Measurements from ENCODE around the gene ZIC4. TPM values are rescaled to one million over a fixed set of nuclear protein-coding genes. Genes with fewer than 3 reads are reported as not detected.

The ZIC4 gene
- total and polyA plus RNA-seq, 2 of the 8 experiments (the other 6 are each of a cell fraction or from before 2014, with no cell fraction given) = 0.03 to 0.13 TPM

- peak; percentile 88 for TF ChIP-seq RNF2 (IDR thresholded peaks at IDR 0.05; ENCODE audit: borderline replicate concordance, low read depth, low read length, missing control alignments, poor library complexity, severe bottlenecking)
- TF ChIP-seq CTCF (IDR thresholded peaks at IDR 0.05; ENCODE audit: control extremely low read depth in 1 of 3, insufficient read depth in 1 of 3, low read depth in 1 of 3, low read length in 3 of 3) = no peak
- no peak for TF ChIP-seq SIN3A (conservative IDR thresholded peaks at IDR 0.05 in 1 of 2, IDR thresholded peaks at IDR 0.05 in 1 of 2; ENCODE audit: low read depth in 1 of 2, low read length in 2 of 2)
- TF ChIP-seq RXRA (IDR thresholded peaks at IDR 0.05; ENCODE audit: insufficient read depth, low read depth, low read length) = no peak
- TF ChIP-seq JUND (IDR thresholded peaks at IDR 0.05; ENCODE audit: low read length) = no peak
- TF ChIP-seq HDAC6 (IDR thresholded peaks at IDR 0.05; ENCODE audit: low read depth, low read length) = no peak
- TF ChIP-seq CBX5 (IDR thresholded peaks at IDR 0.05; ENCODE audit: low read depth, low read length) = no peak
- TF ChIP-seq USF2 (IDR thresholded peaks at IDR 0.05; ENCODE audit: low read length) = no peak
- no peak for TF ChIP-seq CHD2 (IDR thresholded peaks at IDR 0.05; ENCODE audit: low read length)
- TF ChIP-seq POLR2A (IDR thresholded peaks at IDR 0.05; ENCODE audit: control extremely low read depth in 1 of 2, low read depth in 2 of 2, low read length in 2 of 2) = no peak
- TF ChIP-seq BRCA1 (IDR thresholded peaks at IDR 0.05; ENCODE audit: low read depth, low read length) = no peak
- no peak for TF ChIP-seq RFX5 (IDR thresholded peaks at IDR 0.05; ENCODE audit: borderline replicate concordance, low read depth, low read length)
- peak; percentile 91 for TF ChIP-seq EZH2 (IDR thresholded peaks at IDR 0.05; ENCODE audit: low read depth, low read length, severe bottlenecking)
- TF ChIP-seq EGR1 (IDR thresholded peaks at IDR 0.05; ENCODE audit: borderline replicate concordance, low read depth, low read length) = no peak
- no peak for TF ChIP-seq TEAD4 (IDR thresholded peaks at IDR 0.05; ENCODE audit: low read depth, low read length)
- TF ChIP-seq FOSL1 (IDR thresholded peaks at IDR 0.05; ENCODE audit: insufficient read depth, low read depth, low read length) = no peak
- no peak for TF ChIP-seq GTF2F1 (IDR thresholded peaks at IDR 0.05; ENCODE audit: borderline replicate concordance, low read depth, low read length)
- TF ChIP-seq POU5F1 (IDR thresholded peaks at IDR 0.05; ENCODE audit: low read depth, low read length) = no peak
- no peak for TF ChIP-seq KDM5A (IDR thresholded peaks at IDR 0.05; ENCODE audit: low read length)
- no peak for TF ChIP-seq SP2 (IDR thresholded peaks at IDR 0.05; ENCODE audit: low read length)
Measured at GRCh38 chr3:147422601-147423536, 16.5 kb upstream of the ZIC4 start (continued).

Measured in H1 (cell line).